Limb (tissue), 2 donors: ENCODE data around the gene MED27.

ENCODE experiments used
- DNase-seq, 2 donors: peaks; one replicate each; pipeline ENCODE4 v3.0.0-alpha.2; 2016; ENCODE audit errors: extremely low spot score in 2 of 2

The MED27 gene

GRCh38 chr9:131838530-131839280 lies 241.0 kb downstream of the MED27 start:
- no peak for DNase-seq

- no peak for DNase-seq
Observed at GRCh38 chr9:131837836-131838235, 241.8 kb downstream of the MED27 start.

- no peak for DNase-seq
Observed at GRCh38 chr9:131837316-131837715, 242.4 kb downstream of the MED27 start.

GRCh38 chr9:131836607-131837315 lies 242.9 kb downstream of the MED27 start:
- DNase-seq: no peak

- no peak for DNase-seq
Observed at GRCh38 chr9:131836021-131836420, 243.6 kb downstream of the MED27 start.

- DNase-seq: peak; percentile 79 to 82
Observed at GRCh38 chr9:131835151-131835910, 244.3 kb downstream of the MED27 start.

- DNase-seq: no peak
Observed at GRCh38 chr9:131834721-131835120, 244.9 kb downstream of the MED27 start.

GRCh38 chr9:131833906-131834305 lies 245.8 kb downstream of the MED27 start:
- no peak for DNase-seq

GRCh38 chr9:131833083-131833482 lies 246.6 kb downstream of the MED27 start:
- no peak for DNase-seq

- DNase-seq: no peak
Observed at GRCh38 chr9:131831380-131832165, 248.1 kb downstream of the MED27 start.

- no peak for DNase-seq
Observed at GRCh38 chr9:131827821-131828369, 251.8 kb downstream of the MED27 start.

GRCh38 chr9:131826966-131827525 lies 252.6 kb downstream of the MED27 start:
- no peak for DNase-seq

GRCh38 chr9:131826053-131826452 lies 253.6 kb downstream of the MED27 start:
- no peak for DNase-seq

- DNase-seq: no peak
Observed at GRCh38 chr9:131824953-131825495, 254.6 kb downstream of the MED27 start.

GRCh38 chr9:131824155-131824594 lies 255.5 kb downstream of the MED27 start:
- no peak for DNase-seq

- no peak for DNase-seq
Observed at GRCh38 chr9:131823701-131824146, 255.9 kb downstream of the MED27 start.

GRCh38 chr9:131818089-131818488 lies 261.6 kb downstream of the MED27 start:
- DNase-seq: no peak

- no peak for DNase-seq
Observed at GRCh38 chr9:131817627-131818026, 262.0 kb downstream of the MED27 start.

GRCh38 chr9:131817073-131817472 lies 262.6 kb downstream of the MED27 start:
- no peak for DNase-seq
